ENCODE data around the gene TNFSF12. TPM values are rescaled to one million over a fixed set of nuclear protein-coding genes. Genes with fewer than 3 reads are reported as not detected.

The TNFSF12 gene
- total RNA-seq, 1 experiment from 2014 or later, result 8.1 TPM

DNA sequence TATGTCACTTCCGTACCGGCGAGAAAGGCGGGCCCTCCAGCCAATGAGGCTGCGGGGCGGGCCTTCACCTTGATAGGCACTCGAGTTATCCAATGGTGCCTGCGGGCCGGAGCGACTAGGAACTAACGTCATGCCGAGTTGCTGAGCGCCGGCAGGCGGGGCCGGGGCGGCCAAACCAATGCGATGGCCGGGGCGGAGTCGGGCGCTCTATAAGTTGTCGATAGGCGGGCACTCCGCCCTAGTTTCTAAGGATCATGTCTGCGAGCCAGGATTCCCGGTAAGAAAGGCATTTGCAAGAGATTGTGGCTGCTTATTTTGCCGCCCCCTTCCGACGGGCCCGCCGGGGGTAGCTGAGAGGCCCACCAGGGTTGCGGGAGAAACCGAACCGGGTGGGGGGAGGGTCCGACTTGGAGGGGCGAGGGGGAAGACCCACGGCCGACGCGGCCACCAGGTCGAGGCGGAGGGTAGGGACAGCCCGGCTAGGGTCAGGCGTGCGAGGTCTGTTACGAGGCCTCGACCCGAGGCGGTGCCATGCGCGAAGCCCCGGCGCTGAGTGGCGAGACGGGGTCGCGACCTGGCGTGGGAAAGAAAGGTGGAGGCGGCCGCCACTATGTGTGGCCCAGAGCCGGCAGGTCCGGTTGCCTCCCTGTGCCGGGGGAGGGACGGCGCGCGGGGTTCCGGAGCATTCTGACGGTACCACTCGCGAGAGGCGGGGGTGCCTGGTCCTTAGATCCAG is 23.9 kb downstream of the TNFSF12 start (continued):
- TF ChIP-seq, protein P1, sequence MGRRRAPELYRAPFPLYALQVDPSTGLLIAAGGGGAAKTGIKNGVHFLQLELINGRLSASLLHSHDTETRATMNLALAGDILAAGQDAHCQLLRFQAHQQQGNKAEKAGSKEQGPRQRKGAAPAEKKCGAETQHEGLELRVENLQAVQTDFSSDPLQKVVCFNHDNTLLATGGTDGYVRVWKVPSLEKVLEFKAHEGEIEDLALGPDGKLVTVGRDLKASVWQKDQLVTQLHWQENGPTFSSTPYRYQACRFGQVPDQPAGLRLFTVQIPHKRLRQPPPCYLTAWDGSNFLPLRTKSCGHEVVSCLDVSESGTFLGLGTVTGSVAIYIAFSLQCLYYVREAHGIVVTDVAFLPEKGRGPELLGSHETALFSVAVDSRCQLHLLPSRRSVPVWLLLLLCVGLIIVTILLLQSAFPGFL (CRISPR knock-in tag; IDR thresholded peaks at IDR 0.05; ENCODE audit: borderline replicate concordance), result peak; percentile 36; the same call in 1 of the 2 replicates
- TF ChIP-seq EMX1 (CRISPR knock-in tag; IDR thresholded peaks at IDR 0.05) (peak; percentile 96), NR2C2 (CRISPR knock-in tag; IDR thresholded peaks at IDR 0.05) (no peak), ZNF416 (CRISPR knock-in tag; IDR thresholded peaks at IDR 0.05) (peak; percentile 97; the same call in 1 of the 2 replicates), NFYB (CRISPR knock-in tag; conservative IDR thresholded peaks at IDR 0.05; ENCODE audit: low read depth) (peak; percentile 100), RORB (CRISPR knock-in tag; IDR thresholded peaks at IDR 0.05) (peak; percentile 77; the same call in 1 of the 2 replicates), ZNF263 (CRISPR knock-in tag; IDR thresholded peaks at IDR 0.05; ENCODE audit: low read depth) (no peak), RELA (CRISPR knock-in tag; IDR thresholded peaks at IDR 0.05; ENCODE audit: borderline replicate concordance) (no peak), NR3C1 (CRISPR knock-in tag; conservative IDR thresholded peaks at IDR 0.05; ENCODE audit: low read depth) (no peak), ESRRA (CRISPR knock-in tag; IDR thresholded peaks at IDR 0.05; ENCODE audit: borderline replicate concordance) (peak; percentile 56; the same call in 1 of the 2 replicates), OVOL2 (CRISPR knock-in tag; IDR thresholded peaks at IDR 0.05; ENCODE audit: borderline replicate concordance) (no peak), TP53 (CRISPR knock-in tag; IDR thresholded peaks at IDR 0.05) (peak; percentile 45; the same call in 1 of the 2 replicates), MYBL2 (CRISPR knock-in tag; IDR thresholded peaks at IDR 0.05) (no peak), FOXJ3 (CRISPR knock-in tag; IDR thresholded peaks at IDR 0.05; ENCODE audit: borderline replicate concordance) (0 out of 2 replicates have a peak, but pooled peaks have one; percentile 41), GRHL2 (CRISPR knock-in tag; IDR thresholded peaks at IDR 0.05; ENCODE audit: insufficient replicate concordance, severe bottlenecking) (no peak), PRRX2 (CRISPR knock-in tag; IDR thresholded peaks at IDR 0.05) (peak; percentile 84), ZNF219 (CRISPR knock-in tag; IDR thresholded peaks at IDR 0.05; ENCODE audit: borderline replicate concordance) (no peak)
- TF ChIP-seq, protein P2, sequence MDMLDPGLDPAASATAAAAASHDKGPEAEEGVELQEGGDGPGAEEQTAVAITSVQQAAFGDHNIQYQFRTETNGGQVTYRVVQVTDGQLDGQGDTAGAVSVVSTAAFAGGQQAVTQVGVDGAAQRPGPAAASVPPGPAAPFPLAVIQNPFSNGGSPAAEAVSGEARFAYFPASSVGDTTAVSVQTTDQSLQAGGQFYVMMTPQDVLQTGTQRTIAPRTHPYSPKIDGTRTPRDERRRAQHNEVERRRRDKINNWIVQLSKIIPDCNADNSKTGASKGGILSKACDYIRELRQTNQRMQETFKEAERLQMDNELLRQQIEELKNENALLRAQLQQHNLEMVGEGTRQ (CRISPR knock-in tag; IDR thresholded peaks at IDR 0.05), result no peak
- TF ChIP-seq, protein P3, sequence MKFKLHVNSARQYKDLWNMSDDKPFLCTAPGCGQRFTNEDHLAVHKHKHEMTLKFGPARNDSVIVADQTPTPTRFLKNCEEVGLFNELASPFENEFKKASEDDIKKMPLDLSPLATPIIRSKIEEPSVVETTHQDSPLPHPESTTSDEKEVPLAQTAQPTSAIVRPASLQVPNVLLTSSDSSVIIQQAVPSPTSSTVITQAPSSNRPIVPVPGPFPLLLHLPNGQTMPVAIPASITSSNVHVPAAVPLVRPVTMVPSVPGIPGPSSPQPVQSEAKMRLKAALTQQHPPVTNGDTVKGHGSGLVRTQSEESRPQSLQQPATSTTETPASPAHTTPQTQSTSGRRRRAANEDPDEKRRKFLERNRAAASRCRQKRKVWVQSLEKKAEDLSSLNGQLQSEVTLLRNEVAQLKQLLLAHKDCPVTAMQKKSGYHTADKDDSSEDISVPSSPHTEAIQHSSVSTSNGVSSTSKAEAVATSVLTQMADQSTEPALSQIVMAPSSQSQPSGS (CRISPR knock-in tag; IDR thresholded peaks at IDR 0.05; ENCODE audit: borderline replicate concordance, low read depth), result no peak
- TF ChIP-seq, protein P4, sequence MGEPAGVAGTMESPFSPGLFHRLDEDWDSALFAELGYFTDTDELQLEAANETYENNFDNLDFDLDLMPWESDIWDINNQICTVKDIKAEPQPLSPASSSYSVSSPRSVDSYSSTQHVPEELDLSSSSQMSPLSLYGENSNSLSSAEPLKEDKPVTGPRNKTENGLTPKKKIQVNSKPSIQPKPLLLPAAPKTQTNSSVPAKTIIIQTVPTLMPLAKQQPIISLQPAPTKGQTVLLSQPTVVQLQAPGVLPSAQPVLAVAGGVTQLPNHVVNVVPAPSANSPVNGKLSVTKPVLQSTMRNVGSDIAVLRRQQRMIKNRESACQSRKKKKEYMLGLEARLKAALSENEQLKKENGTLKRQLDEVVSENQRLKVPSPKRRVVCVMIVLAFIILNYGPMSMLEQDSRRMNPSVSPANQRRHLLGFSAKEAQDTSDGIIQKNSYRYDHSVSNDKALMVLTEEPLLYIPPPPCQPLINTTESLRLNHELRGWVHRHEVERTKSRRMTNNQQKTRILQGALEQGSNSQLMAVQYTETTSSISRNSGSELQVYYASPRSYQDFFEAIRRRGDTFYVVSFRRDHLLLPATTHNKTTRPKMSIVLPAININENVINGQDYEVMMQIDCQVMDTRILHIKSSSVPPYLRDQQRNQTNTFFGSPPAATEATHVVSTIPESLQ (CRISPR knock-in tag; IDR thresholded peaks at IDR 0.05), result 0 out of 2 replicates have a peak, but pooled peaks have one; percentile 66
- TF ChIP-seq, protein P5, sequence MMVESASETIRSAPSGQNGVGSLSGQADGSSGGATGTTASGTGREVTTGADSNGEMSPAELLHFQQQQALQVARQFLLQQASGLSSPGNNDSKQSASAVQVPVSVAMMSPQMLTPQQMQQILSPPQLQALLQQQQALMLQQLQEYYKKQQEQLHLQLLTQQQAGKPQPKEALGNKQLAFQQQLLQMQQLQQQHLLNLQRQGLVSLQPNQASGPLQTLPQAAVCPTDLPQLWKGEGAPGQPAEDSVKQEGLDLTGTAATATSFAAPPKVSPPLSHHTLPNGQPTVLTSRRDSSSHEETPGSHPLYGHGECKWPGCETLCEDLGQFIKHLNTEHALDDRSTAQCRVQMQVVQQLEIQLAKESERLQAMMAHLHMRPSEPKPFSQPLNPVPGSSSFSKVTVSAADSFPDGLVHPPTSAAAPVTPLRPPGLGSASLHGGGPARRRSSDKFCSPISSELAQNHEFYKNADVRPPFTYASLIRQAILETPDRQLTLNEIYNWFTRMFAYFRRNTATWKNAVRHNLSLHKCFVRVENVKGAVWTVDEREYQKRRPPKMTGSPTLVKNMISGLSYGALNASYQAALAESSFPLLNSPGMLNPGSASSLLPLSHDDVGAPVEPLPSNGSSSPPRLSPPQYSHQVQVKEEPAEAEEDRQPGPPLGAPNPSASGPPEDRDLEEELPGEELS (CRISPR knock-in tag; IDR thresholded peaks at IDR 0.05), result 0 out of 2 replicates have a peak, but pooled peaks have one; percentile 4
- TF ChIP-seq, protein P6, sequence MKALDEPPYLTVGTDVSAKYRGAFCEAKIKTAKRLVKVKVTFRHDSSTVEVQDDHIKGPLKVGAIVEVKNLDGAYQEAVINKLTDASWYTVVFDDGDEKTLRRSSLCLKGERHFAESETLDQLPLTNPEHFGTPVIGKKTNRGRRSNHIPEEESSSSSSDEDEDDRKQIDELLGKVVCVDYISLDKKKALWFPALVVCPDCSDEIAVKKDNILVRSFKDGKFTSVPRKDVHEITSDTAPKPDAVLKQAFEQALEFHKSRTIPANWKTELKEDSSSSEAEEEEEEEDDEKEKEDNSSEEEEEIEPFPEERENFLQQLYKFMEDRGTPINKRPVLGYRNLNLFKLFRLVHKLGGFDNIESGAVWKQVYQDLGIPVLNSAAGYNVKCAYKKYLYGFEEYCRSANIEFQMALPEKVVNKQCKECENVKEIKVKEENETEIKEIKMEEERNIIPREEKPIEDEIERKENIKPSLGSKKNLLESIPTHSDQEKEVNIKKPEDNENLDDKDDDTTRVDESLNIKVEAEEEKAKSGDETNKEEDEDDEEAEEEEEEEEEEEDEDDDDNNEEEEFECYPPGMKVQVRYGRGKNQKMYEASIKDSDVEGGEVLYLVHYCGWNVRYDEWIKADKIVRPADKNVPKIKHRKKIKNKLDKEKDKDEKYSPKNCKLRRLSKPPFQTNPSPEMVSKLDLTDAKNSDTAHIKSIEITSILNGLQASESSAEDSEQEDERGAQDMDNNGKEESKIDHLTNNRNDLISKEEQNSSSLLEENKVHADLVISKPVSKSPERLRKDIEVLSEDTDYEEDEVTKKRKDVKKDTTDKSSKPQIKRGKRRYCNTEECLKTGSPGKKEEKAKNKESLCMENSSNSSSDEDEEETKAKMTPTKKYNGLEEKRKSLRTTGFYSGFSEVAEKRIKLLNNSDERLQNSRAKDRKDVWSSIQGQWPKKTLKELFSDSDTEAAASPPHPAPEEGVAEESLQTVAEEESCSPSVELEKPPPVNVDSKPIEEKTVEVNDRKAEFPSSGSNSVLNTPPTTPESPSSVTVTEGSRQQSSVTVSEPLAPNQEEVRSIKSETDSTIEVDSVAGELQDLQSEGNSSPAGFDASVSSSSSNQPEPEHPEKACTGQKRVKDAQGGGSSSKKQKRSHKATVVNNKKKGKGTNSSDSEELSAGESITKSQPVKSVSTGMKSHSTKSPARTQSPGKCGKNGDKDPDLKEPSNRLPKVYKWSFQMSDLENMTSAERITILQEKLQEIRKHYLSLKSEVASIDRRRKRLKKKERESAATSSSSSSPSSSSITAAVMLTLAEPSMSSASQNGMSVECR (CRISPR knock-in tag; IDR thresholded peaks at IDR 0.05; ENCODE audit: borderline replicate concordance), result no peak; the same call in 1 of the 2 replicates
- TF ChIP-seq, protein P7, sequence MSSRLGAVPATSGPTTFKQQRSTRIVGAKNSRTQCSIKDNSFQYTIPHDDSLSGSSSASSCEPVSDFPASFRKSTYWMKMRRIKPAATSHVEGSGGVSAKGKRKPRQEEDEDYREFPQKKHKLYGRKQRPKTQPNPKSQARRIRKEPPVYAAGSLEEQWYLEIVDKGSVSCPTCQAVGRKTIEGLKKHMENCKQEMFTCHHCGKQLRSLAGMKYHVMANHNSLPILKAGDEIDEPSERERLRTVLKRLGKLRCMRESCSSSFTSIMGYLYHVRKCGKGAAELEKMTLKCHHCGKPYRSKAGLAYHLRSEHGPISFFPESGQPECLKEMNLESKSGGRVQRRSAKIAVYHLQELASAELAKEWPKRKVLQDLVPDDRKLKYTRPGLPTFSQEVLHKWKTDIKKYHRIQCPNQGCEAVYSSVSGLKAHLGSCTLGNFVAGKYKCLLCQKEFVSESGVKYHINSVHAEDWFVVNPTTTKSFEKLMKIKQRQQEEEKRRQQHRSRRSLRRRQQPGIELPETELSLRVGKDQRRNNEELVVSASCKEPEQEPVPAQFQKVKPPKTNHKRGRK (CRISPR knock-in tag; IDR thresholded peaks at IDR 0.05; ENCODE audit: borderline replicate concordance), result no peak
- TF ChIP-seq, protein P8, sequence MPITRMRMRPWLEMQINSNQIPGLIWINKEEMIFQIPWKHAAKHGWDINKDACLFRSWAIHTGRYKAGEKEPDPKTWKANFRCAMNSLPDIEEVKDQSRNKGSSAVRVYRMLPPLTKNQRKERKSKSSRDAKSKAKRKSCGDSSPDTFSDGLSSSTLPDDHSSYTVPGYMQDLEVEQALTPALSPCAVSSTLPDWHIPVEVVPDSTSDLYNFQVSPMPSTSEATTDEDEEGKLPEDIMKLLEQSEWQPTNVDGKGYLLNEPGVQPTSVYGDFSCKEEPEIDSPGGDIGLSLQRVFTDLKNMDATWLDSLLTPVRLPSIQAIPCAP (CRISPR knock-in tag; IDR thresholded peaks at IDR 0.05), result no peak

Data from WTC11 (cell line).